Activated T-helper 2 cell treated with anti-CD3 and anti-CD28 coated beads, Interferon-gamma antibody, Interleukin-2, Interleukin-4, amounts not matched to agents 10 μg/mL and 5 μg/mL and 100 μg/mL, durations not matched to agents 14 hours and 24 hours and 36 hours (primary cell): ENCODE measurements around the gene SERPINI1. TPM values are rescaled to one million over a fixed set of nuclear protein-coding genes. Genes with fewer than 3 reads are reported as not detected.

Source experiments
- DNase-seq: peaks from one replicate; pipeline ENCODE4 v3.0.0; 2021; ENCODE audit warnings: low spot score
- H3K27ac Mint-ChIP-seq: one replicate; pipeline ENCODE4 v1.8.0; 2021; ENCODE audit warnings: mixed read lengths
- H3K27me3 Mint-ChIP-seq: one replicate; pipeline ENCODE4 v1.8.0; 2021; ENCODE audit warnings: low read depth, mixed read lengths
- H3K36me3 Mint-ChIP-seq: one replicate; pipeline ENCODE4 v1.8.0; 2021; ENCODE audit warnings: low read depth, mixed read lengths
- H3K4me1 Mint-ChIP-seq: one replicate; pipeline ENCODE4 v1.8.0; 2021; ENCODE audit warnings: low read depth, mixed read lengths
- H3K4me3 Mint-ChIP-seq: one replicate; pipeline ENCODE4 v1.8.0; 2021; ENCODE audit warnings: low read depth, mild to moderate bottlenecking, moderate library complexity, mixed read lengths
- H3K9me3 Mint-ChIP-seq: one replicate; pipeline ENCODE4 v1.8.0; 2021; ENCODE audit warnings: mixed read lengths
- intact Hi-C: fragments of 100-400 bp; cut with micrococcal nuclease; formaldehyde crosslinking; loops from one replicate; pipeline ENCODE4 v1.15.1; 2023
- total RNA-seq: library from RNA; stranded (reverse); gene quantifications from 2 replicates; pipeline ENCODE4 v1.2.3, GENCODE V29; 2022

Gene SERPINI1
- total RNA-seq, 1 donor from 2014 or later = 0.46 TPM

DNA sequence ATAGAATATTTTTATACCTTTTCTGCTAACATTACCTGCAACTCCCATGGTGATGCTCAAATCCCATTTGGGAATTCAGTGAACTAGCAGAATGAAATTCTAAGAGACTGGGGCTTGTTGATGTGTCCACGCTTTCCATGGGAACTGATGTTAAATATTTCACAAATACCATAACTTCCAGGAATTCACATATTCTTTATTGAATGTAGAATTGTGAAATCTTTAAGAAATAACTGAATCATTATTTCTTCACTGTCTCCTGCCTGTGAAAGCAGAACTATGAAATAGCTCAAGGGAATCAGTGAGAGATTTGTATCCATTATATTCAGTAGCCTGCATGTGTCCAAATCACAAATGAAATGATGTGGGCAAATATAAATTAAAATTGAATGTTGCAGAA is 130.8 kb downstream of the SERPINI1 start:
- Mint-ChIP-seq H3K4me3 (no peak overlapping the region), H3K27ac (no peak overlapping the region), H3K4me1 (no peaks in the 10 kb centered on the region), H3K36me3 (no peaks in the 10 kb centered on the region), H3K27me3 (no peaks in the 10 kb centered on the region), H3K9me3 (no peaks in the 10 kb centered on the region)
- intact Hi-C loops = no loop called here
- DNase-seq = no peak

DNA sequence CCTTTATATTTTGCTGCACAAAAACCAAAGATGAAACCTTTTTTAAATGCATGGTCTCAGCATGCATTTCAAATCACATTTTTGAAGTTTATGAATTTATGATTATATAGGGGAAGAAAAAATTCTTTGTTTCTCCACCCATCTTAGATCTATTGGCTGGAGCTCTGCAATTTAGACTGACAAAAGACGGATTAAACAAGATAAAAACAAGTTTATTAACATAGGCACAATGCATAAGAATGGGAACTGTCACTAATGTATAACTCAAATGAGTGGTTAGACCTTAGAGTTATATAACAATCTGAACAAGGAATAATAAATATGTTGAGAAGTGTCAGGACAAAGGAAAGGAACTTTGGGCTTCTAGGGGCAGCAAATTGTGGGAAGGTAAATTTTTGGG is 132.5 kb downstream of the SERPINI1 start:
- no peaks in the 10 kb centered on the region for H3K36me3 Mint-ChIP-seq
- DNase-seq = no peak
- no peak overlapping the region for H3K4me3 Mint-ChIP-seq
- H3K4me1 Mint-ChIP-seq = no peaks in the 10 kb centered on the region
- H3K9me3 Mint-ChIP-seq = no peaks in the 10 kb centered on the region
- intact Hi-C loops = no loop called here
- no peaks in the 10 kb centered on the region for H3K27me3 Mint-ChIP-seq
- no peak overlapping the region for H3K27ac Mint-ChIP-seq

DNA sequence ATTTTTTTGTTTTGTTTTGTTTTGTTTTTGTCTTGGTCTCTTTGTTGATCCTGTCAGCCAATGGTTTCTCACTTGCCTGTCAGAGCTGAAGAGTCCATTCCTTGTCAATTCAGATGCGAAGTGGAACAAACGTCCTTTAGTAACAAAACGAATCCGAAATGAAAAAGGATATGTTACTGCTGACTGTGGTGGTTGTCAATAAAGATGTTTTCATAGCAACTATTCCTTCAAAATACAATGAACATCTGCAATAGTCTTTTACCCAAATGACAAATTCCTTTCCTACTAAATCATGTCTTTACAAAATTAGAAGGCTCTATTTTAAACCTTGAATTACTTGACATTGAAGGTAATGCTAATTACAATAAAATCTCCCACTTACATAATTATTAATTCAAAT is 134.7 kb downstream of the SERPINI1 start:
- Mint-ChIP-seq H3K4me1 (no peaks in the 10 kb centered on the region), H3K9me3 (no peaks in the 10 kb centered on the region), H3K36me3 (no peaks in the 10 kb centered on the region), H3K4me3 (no peak overlapping the region), H3K27ac (no peak overlapping the region), H3K27me3 (no peaks in the 10 kb centered on the region)
- DNase-seq = no peak
- intact Hi-C loops = no loop called here

DNA sequence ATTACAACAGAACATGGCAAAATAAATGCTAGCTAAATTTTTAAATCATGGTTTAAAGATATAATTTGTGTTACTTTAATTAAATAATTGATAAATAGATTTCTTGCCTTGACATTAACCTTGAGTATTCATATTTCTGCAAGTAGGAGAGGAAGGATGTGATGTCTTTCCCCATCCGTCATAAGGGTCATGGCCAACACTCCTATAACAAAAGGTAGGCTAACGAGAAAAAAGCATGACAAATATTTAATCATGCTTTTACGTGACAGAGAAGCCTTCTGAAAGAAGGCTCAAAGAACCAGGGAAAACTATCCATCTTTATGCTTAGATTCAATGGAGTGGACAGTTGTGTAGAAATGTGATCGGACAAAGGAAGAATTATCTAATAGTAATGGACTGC is 135.2 kb downstream of the SERPINI1 start:
- intact Hi-C loops = no loop called here
- H3K27me3 Mint-ChIP-seq = no peaks in the 10 kb centered on the region
- no peaks in the 10 kb centered on the region for H3K4me1 Mint-ChIP-seq
- H3K36me3 Mint-ChIP-seq = no peaks in the 10 kb centered on the region
- no peak overlapping the region for H3K27ac Mint-ChIP-seq
- no peak for DNase-seq
- no peaks in the 10 kb centered on the region for H3K9me3 Mint-ChIP-seq
- H3K4me3 Mint-ChIP-seq = no peak overlapping the region

DNA sequence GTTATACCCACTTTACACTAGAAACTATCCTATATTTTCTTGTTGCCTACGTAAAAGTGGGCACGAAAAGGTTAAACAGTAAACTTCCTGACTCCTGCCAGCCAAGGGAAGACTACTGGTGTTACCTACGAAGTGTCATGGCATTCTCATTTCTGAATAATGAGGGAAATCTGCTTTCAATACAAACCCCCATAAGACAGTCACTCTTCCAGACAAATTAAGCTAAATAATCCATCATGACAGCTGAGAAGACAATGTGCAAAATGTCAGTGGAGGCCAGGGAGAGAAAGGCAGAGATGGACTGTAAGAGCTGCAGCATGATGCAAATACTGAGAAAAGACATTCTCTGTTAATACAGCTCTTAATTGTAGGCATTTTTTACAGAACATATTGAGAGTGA is 136.5 kb downstream of the SERPINI1 start:
- intact Hi-C loops = no loop called here
- no peak for DNase-seq
- Mint-ChIP-seq H3K9me3 (no peaks in the 10 kb centered on the region), H3K27me3 (no peaks in the 10 kb centered on the region), H3K4me3 (no peak overlapping the region), H3K36me3 (no peaks in the 10 kb centered on the region), H3K4me1 (no peaks in the 10 kb centered on the region), H3K27ac (no peak overlapping the region)

DNA sequence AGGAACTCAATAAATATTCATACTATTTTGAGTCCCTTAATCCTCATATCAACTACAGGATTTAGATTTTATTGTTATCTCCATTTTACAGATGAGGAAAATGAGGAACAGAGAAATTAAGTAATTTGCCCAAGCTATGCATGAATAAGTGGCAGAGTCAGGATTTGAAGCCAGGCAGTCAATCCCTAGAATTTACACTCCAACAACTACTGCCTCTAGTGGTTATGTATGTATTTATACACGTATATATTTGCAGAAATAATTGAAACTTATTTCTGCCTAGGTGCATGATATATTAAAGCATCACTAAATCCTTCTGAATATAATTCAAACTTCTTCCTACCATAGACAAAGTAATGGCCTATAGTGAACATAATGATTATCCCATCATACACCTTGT is 137.4 kb downstream of the SERPINI1 start:
- Mint-ChIP-seq H3K36me3 (no peaks in the 10 kb centered on the region), H3K9me3 (no peaks in the 10 kb centered on the region)

DNA sequence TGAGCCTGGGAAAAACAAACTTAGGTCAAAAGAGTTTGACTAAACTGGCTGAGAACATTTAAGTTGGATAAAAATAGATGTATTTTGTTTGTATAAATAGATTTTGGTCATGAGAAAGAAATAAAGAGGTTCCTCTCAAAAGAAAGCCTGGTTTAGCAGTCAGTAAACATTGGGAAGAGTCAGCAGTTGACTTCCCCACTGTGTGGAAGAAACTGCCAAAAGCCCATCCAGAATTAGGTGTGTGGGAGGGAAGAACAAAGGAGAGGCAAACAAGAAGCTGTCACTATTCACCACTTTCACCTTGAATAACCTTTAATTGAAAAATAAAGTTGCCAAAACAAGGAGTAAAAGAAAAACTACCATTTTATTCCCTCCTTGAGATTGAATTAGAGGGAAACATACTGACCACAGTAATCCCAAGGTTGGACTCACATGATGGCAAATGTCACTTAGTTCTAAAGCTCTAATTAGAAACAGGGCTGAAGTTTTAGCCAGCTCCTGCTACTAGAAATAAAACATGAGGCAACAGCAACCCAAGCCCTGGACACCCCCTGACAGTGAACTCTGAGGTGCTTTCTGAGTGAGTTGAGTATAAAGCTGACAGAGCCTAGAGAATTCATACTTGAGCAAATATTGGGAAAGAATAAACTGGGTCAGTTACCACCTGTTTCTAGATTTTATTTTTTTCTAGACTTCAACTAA is 139.3 kb downstream of the SERPINI1 start:
- Mint-ChIP-seq H3K36me3 (no peaks in the 10 kb centered on the region), H3K4me1 (no peaks in the 10 kb centered on the region), H3K4me3 (no peak overlapping the region), H3K27me3 (no peaks in the 10 kb centered on the region), H3K27ac (no peak overlapping the region), H3K9me3 (no peaks in the 10 kb centered on the region)
- DNase-seq = no peak
- intact Hi-C loops = no loop called here

More for the DNA sequence above, 137.4 kb downstream of the SERPINI1 start:
- intact Hi-C loops = no loop called here
- Mint-ChIP-seq H3K27me3 (no peaks in the 10 kb centered on the region), H3K4me1 (no peaks in the 10 kb centered on the region), H3K27ac (no peak overlapping the region), H3K4me3 (no peak overlapping the region)
- DNase-seq = no peak

Other genes starting within 250 kb of the SERPINI1 start
- not detected in 2 replicates for gene WDR49, start 81.8 kb upstream of the SERPINI1 start, total RNA-seq
- 73.8 and 80.9 TPM in 2 replicates for gene PDCD10, start 829 bp upstream of the SERPINI1 start, total RNA-seq